Erythroblast (primary cell): ENCODE results near the gene AUTS2.

Experiments used
- GATA1 ChIP-seq: IDR thresholded peaks from 2 replicates; pipeline ENCODE4 v1.6.1; 2011; ENCODE audit warnings: low read depth, mild to moderate bottlenecking, control low read depth, low read length, moderate library complexity
- POLR2A ChIP-seq: IDR thresholded peaks from 2 replicates; pipeline ENCODE4 v1.6.1; 2011; ENCODE audit warnings: mild to moderate bottlenecking, low read length

DNA sequence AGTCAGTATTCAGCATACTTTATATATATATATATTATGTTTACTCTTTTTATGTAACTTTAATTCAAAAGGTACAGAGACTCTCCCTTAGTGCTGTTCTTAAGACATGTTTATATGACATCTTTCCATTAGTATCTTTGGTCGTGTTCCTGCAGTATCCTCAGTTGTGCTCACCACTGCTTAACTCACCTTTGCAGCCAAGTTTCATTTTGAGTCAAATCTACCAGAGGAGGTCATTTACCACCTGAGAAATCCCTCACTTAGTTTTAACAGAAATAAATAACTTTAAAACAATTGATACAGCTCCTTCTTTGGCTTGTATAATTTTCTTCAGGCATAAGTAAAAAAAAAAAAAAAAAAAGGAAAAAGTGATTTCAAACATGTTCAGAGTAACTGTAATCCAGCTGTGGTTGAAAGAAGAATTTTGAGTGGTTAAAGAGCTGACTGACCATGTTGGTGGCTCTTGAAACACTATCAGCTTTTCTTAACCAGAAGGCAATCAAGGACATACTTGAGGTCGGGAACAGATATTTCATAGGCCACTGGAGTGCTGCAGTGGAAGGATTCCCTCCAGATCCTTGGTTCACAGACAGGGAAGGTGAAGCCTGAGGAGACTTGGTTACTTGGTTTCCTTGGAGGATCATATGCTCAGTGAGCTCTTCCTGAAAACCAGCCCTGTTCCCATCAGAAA is 116.8 kb downstream of the AUTS2 start:
- TF ChIP-seq POLR2A (no peak), GATA1 (no peak)
